Measurements from ENCODE around the gene TAAR2.

DNA sequence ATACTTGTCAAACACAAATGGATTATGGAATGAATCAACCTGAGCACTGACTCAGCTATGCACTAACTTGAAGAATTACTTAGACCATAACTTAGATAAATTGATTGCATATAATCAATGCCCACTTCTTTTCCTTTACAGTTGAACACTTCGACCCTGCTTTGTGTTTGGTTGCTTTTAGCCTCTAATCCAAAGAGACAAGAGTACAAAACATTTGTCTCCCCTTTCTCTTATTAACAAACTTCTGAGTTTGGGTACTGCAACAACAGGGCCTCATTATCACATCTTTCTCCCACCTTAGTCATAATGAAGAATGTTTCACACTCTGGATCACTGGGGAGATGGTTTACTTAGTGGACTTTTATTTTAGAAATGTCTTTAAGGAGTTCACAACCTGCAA lies 56.5 kb downstream of the TAAR2 start:
- TF ChIP-seq POLR2AphosphoS5 (IDR thresholded peaks at IDR 0.05; ENCODE audit: low read depth, low read length) (no peak), SPI1 (IDR thresholded peaks at IDR 0.05; ENCODE audit: low read depth, low read length) (no peak), TAF1 (IDR thresholded peaks at IDR 0.05; ENCODE audit: low read depth, low read length) (no peak)
